ENCODE measurements around the gene ATF6B.
A peak's percentile ranks its signal among the peaks of the same experiment; 100 is the strongest.

Gene ATF6B

DNA sequence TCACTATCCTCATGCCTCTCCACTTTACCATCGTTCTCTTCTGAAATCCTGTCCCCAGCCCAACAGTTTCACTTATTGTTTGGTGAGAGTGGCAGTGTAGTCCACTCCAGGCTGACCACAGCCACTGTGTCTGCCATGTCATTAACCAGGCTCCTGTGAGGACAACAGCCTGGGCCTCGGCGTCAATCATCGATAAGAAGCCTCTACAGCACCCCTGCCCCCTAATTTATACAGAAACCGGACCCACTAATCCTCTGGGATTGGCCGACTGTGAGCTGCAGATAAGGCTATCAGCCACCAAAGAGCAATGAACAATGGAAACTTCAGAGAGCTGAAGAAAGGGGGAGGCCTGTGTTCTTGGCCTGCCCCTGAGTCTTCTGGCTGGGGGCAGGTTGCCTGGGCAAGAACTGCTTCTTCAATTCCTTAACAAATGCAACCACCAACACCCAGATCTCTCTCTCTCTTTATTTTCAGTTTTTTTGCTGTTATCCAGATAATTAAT is 39.8 kb upstream of the ATF6B start:
- H3K27ac ChIP-seq (ENCODE audit: low read length, poor library complexity, severe bottlenecking) = no peak overlapping the region
- H3K9me3 ChIP-seq (ENCODE audit: control insufficient read depth, low read length) = no peaks in the 10 kb centered on the region
- no peak overlapping the region for H2BK15ac ChIP-seq (ENCODE audit: low read depth, poor library complexity, severe bottlenecking)
- no peak overlapping the region for H2BK12ac ChIP-seq (ENCODE audit: low read length in 2 of 2)
- H2AK5ac ChIP-seq (ENCODE audit: low read length, severe bottlenecking) = no peak overlapping the region
- peaks cover 8% of the 10 kb centered on the region for H3K4me1 ChIP-seq (ENCODE audit: control insufficient read depth, insufficient read depth, low read depth, low read length)
- no peak overlapping the region for H2BK120ac ChIP-seq (ENCODE audit: low read depth, low read length)
- no peak overlapping the region for H3K18ac ChIP-seq (ENCODE audit: low read depth in 1 of 2, low read length in 2 of 2)
- H3K9ac ChIP-seq (ENCODE audit: low read length) = no peak overlapping the region
- no peak overlapping the region for H4K8ac ChIP-seq (ENCODE audit: low read length)
- H3K14ac ChIP-seq (ENCODE audit: low read length in 2 of 2) = no peak overlapping the region
- peaks cover 21% of the 10 kb centered on the region for H3K79me1 ChIP-seq (replicated peaks; ENCODE audit: low read length, poor library complexity, severe bottlenecking)
- no peaks in the 10 kb centered on the region for H3K27me3 ChIP-seq (ENCODE audit: control insufficient read depth in 1 of 2, insufficient read depth in 1 of 2, low read length in 2 of 2)
- no peak overlapping the region for H3K4me2 ChIP-seq (ENCODE audit: low read length, poor library complexity, severe bottlenecking)
- no peak overlapping the region for H3K4ac ChIP-seq (ENCODE audit: low read depth in 1 of 2, low read length in 2 of 2)
- H4K91ac ChIP-seq (ENCODE audit: low read length) = no peak overlapping the region
- H3K4me3 ChIP-seq (ENCODE audit: insufficient read depth in 1 of 2, low read depth in 1 of 2, low read length in 2 of 2) = no peak overlapping the region
- DNase-seq = no peak
- peaks cover 72 to 73% of the 10 kb centered on the region in 2 experiments for H3K36me3 ChIP-seq (ENCODE audit: control insufficient read depth in 1 of 2, insufficient read depth in 2 of 2, low read depth in 1 of 2, low read length in 2 of 2)
- 92% methylated on average over 6 of the region's 6 CpGs for WGBS
- H3K23ac ChIP-seq (ENCODE audit: low read length in 2 of 2) = no peak overlapping the region
- no peak overlapping the region for H2BK5ac ChIP-seq (ENCODE audit: low read depth, low read length, poor library complexity, severe bottlenecking)
- no peak overlapping the region for H2AFZ ChIP-seq (ENCODE audit: low read depth, low read length)

DNA sequence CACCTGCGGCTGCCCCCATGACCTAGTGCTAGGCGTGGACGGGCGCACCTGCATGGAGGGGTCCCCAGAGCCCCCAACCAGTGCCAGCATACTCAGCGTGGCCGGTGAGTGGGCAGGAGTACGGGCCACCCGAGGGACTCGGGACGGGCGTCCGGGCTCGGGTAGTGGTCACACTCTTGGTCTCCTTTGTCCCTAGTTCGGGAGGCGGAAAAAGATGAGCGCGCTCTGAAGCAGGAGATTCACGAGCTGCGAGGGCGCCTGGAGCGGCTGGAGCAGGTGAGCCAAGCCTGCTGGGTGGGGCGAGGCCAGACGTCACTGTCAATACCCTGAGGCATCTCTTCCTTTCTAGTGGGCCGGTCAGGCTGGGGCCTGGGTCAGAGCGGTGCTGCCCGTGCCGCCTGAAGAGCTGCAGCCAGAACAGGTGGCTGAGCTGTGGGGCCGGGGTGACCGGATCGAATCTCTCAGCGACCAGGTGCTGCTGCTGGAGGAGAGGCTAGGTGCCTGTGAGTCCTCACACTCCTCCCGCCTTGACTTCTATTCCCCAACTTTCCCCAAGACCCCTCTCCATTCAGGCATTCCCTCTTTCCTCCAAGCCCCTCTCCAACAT is 39.2 kb upstream of the ATF6B start:
- no peak overlapping the region for H2BK12ac ChIP-seq (ENCODE audit: low read length in 2 of 2)
- no peak overlapping the region for H2BK120ac ChIP-seq (ENCODE audit: low read depth, low read length)
- no peak overlapping the region for H2BK15ac ChIP-seq (ENCODE audit: low read depth, poor library complexity, severe bottlenecking)
- no peak overlapping the region for H3K4ac ChIP-seq (ENCODE audit: low read depth in 1 of 2, low read length in 2 of 2)
- DNase-seq = no peak
- no peak overlapping the region for H2AFZ ChIP-seq (ENCODE audit: low read depth, low read length)
- H3K27ac ChIP-seq (ENCODE audit: low read length, poor library complexity, severe bottlenecking) = no peak overlapping the region
- no peaks in the 10 kb centered on the region for H3K27me3 ChIP-seq (ENCODE audit: control insufficient read depth in 1 of 2, insufficient read depth in 1 of 2, low read length in 2 of 2)
- H3K9me3 ChIP-seq (ENCODE audit: control insufficient read depth, low read length) = no peaks in the 10 kb centered on the region
- H2AK5ac ChIP-seq (ENCODE audit: low read length, severe bottlenecking) = no peak overlapping the region
- H3K18ac ChIP-seq (ENCODE audit: low read depth in 1 of 2, low read length in 2 of 2) = no peak overlapping the region
- H4K8ac ChIP-seq (ENCODE audit: low read length) = no peak overlapping the region
- peaks cover 8% of the 10 kb centered on the region for H3K4me1 ChIP-seq (ENCODE audit: control insufficient read depth, insufficient read depth, low read depth, low read length)
- no peak overlapping the region for H3K4me2 ChIP-seq (ENCODE audit: low read length, poor library complexity, severe bottlenecking)
- 96% methylated on average over 32 of the region's 32 CpGs for whole genome bisulfite sequencing
- H4K91ac ChIP-seq (ENCODE audit: low read length) = peak overlapping the region; percentile 5
- no peak overlapping the region for H3K23ac ChIP-seq (ENCODE audit: low read length in 2 of 2)
- peaks cover 77 to 78% of the 10 kb centered on the region in 2 experiments for H3K36me3 ChIP-seq (ENCODE audit: control insufficient read depth in 1 of 2, insufficient read depth in 2 of 2, low read depth in 1 of 2, low read length in 2 of 2)
- no peak overlapping the region for H2BK5ac ChIP-seq (ENCODE audit: low read depth, low read length, poor library complexity, severe bottlenecking)
- no peak overlapping the region for H3K9ac ChIP-seq (ENCODE audit: low read length)
- H3K14ac ChIP-seq (ENCODE audit: low read length in 2 of 2) = no peak overlapping the region
- H3K79me1 ChIP-seq (replicated peaks; ENCODE audit: low read length, poor library complexity, severe bottlenecking) = peaks cover 21% of the 10 kb centered on the region
- H3K4me3 ChIP-seq (ENCODE audit: insufficient read depth in 1 of 2, low read depth in 1 of 2, low read length in 2 of 2) = no peak overlapping the region

DNA sequence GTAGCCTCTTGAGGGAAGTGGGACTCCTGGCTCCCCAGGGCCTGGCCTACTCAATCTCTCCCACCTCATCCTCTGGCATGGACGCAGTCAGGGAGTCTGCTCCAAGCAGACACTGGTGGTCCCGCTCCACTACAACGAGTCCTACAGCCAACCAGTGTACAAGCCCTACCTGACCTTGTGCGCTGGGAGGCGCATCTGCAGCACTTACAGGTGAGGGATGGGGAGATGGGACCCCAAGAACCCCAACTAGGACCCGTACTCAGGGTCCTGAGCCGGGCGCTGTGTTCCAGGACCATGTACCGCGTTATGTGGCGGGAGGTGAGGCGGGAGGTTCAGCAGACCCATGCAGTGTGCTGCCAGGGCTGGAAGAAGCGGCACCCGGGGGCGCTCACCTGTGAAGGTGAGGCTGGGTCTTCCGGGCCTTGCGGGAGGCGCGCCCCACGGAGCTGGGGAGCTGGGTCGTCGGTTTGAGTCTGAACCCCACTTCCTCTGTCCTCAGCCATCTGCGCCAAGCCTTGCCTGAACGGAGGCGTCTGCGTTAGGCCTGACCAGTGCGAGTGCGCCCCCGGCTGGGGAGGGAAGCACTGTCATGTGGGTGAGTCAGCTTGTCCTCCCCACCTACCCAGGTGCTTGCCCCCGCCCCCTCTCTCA is 38.5 kb upstream of the ATF6B start:
- H2BK5ac ChIP-seq (ENCODE audit: low read depth, low read length, poor library complexity, severe bottlenecking) = no peak overlapping the region
- no peaks in the 10 kb centered on the region for H3K27me3 ChIP-seq (ENCODE audit: control insufficient read depth in 1 of 2, insufficient read depth in 1 of 2, low read length in 2 of 2)
- H3K36me3 ChIP-seq (ENCODE audit: control insufficient read depth in 1 of 2, insufficient read depth in 2 of 2, low read depth in 1 of 2, low read length in 2 of 2) = peaks cover 77 to 81% of the 10 kb centered on the region in 2 experiments
- no peak overlapping the region for H3K27ac ChIP-seq (ENCODE audit: low read length, poor library complexity, severe bottlenecking)
- H2BK12ac ChIP-seq (ENCODE audit: low read length in 2 of 2) = no peak overlapping the region
- H4K8ac ChIP-seq (ENCODE audit: low read length) = no peak overlapping the region
- no peak overlapping the region for H4K91ac ChIP-seq (ENCODE audit: low read length)
- no peak overlapping the region for H2BK15ac ChIP-seq (ENCODE audit: low read depth, poor library complexity, severe bottlenecking)
- H2AFZ ChIP-seq (ENCODE audit: low read depth, low read length) = no peak overlapping the region
- no peak overlapping the region for H3K23ac ChIP-seq (ENCODE audit: low read length in 2 of 2)
- no peak overlapping the region for H3K9ac ChIP-seq (ENCODE audit: low read length)
- no peak overlapping the region for H2BK120ac ChIP-seq (ENCODE audit: low read depth, low read length)
- H3K4ac ChIP-seq (ENCODE audit: low read depth in 1 of 2, low read length in 2 of 2) = no peak overlapping the region
- no peak for DNase-seq
- no peak overlapping the region for H3K4me2 ChIP-seq (ENCODE audit: low read length, poor library complexity, severe bottlenecking)
- no peak overlapping the region for H3K4me3 ChIP-seq (ENCODE audit: insufficient read depth in 1 of 2, low read depth in 1 of 2, low read length in 2 of 2)
- H3K18ac ChIP-seq (ENCODE audit: low read depth in 1 of 2, low read length in 2 of 2) = no peak overlapping the region
- H3K9me3 ChIP-seq (ENCODE audit: control insufficient read depth, low read length) = no peaks in the 10 kb centered on the region
- no peak overlapping the region for H3K14ac ChIP-seq (ENCODE audit: low read length in 2 of 2)
- 91% methylated on average over 30 of the region's 30 CpGs for WGBS
- no peak overlapping the region for H2AK5ac ChIP-seq (ENCODE audit: low read length, severe bottlenecking)
- peaks cover 21% of the 10 kb centered on the region for H3K79me1 ChIP-seq (replicated peaks; ENCODE audit: low read length, poor library complexity, severe bottlenecking)
- peaks cover 8% of the 10 kb centered on the region for H3K4me1 ChIP-seq (ENCODE audit: control insufficient read depth, insufficient read depth, low read depth, low read length)

DNA sequence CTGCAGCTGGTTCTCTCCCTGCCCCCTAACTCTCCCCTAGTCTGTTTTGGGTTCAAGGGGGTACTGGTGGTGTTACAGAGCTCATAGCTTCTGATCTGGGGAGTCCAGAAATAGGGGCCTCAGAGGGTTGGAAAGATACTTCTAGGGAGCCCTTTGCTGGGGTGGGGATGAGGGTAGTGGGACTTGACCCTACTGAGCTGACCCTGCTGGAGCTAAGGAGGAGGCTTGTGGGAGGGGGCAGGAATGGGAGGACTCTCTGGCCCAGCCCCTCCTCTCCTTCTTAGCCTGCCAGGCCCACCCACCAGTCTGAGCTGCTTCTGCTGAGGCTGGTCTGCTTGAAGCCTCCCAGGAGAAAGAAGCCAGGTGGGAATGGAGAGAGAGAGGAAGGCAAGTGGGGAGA is 36.2 kb upstream of the ATF6B start, which contains the start of gene EGFL8:
Gene EGFL8 (plus strand): TSS at position 301 of the 400 bp plus-strand sequence. CDS start 1,571 bp downstream, outside the sequence.
- no peak within 1 kb of the TSS for H3K4me2 ChIP-seq (ENCODE audit: low read length, poor library complexity, severe bottlenecking)
- H3K9me3 ChIP-seq (ENCODE audit: control insufficient read depth, low read length) = no peaks in the 10 kb centered on the region
- H3K4ac ChIP-seq (ENCODE audit: low read depth in 1 of 2, low read length in 2 of 2) = no peak within 1 kb of the TSS
- no peak within 1 kb of the TSS for H3K14ac ChIP-seq (ENCODE audit: low read length in 2 of 2)
- no peak within 1 kb of the TSS for H2AK5ac ChIP-seq (ENCODE audit: low read length, severe bottlenecking)
- H4K91ac ChIP-seq (ENCODE audit: low read length) = no peak within 1 kb of the TSS
- H3K27me3 ChIP-seq (ENCODE audit: control insufficient read depth in 1 of 2, insufficient read depth in 1 of 2, low read length in 2 of 2) = no peaks in the 10 kb centered on the region
- H4K8ac ChIP-seq (ENCODE audit: low read length) = no peak within 1 kb of the TSS
- no peak within 1 kb of the TSS for H2BK120ac ChIP-seq (ENCODE audit: low read depth, low read length)
- peaks cover 55 to 59% of the 10 kb centered on the region in 2 experiments for H3K36me3 ChIP-seq (ENCODE audit: control insufficient read depth in 1 of 2, insufficient read depth in 2 of 2, low read depth in 1 of 2, low read length in 2 of 2)
- H2AFZ ChIP-seq (ENCODE audit: low read depth, low read length) = no peak within 1 kb of the TSS
- no peak within 1 kb of the TSS for H3K18ac ChIP-seq (ENCODE audit: low read depth in 1 of 2, low read length in 2 of 2)
- H2BK15ac ChIP-seq (ENCODE audit: low read depth, poor library complexity, severe bottlenecking) = no peak within 1 kb of the TSS
- no peak within 1 kb of the TSS for H3K9ac ChIP-seq (ENCODE audit: low read length)
- DNase-seq = no peak
- peaks cover 12% of the 10 kb centered on the region for H3K79me1 ChIP-seq (replicated peaks; ENCODE audit: low read length, poor library complexity, severe bottlenecking)
- no peak within 1 kb of the TSS for H3K4me3 ChIP-seq (ENCODE audit: insufficient read depth in 1 of 2, low read depth in 1 of 2, low read length in 2 of 2)
- no peak within 1 kb of the TSS for H2BK12ac ChIP-seq (ENCODE audit: low read length in 2 of 2)
- H2BK5ac ChIP-seq (ENCODE audit: low read depth, low read length, poor library complexity, severe bottlenecking) = no peak within 1 kb of the TSS
- peaks cover 4% of the 10 kb centered on the region for H3K4me1 ChIP-seq (ENCODE audit: control insufficient read depth, insufficient read depth, low read depth, low read length)
- no peak within 1 kb of the TSS for H3K27ac ChIP-seq (ENCODE audit: low read length, poor library complexity, severe bottlenecking)
- no peak within 1 kb of the TSS for H3K23ac ChIP-seq (ENCODE audit: low read length in 2 of 2)
